Motor neuron (in vitro differentiated cells): ENCODE data around the gene PAX2. TPM values are rescaled to one million over a fixed set of nuclear protein-coding genes. Genes with fewer than 3 reads are reported as not detected.

Source experiments
- ATAC-seq, 8 experiments: fragments of 200-7000 bp; cut with Tn5 transposase; replicated peaks in 6 of 8; 2 replicates each; pipeline ENCODE4 v1.8.0; 2021; ENCODE audit warnings: mild to moderate bottlenecking in 8 of 8, moderate library complexity in 8 of 8
- H3K27ac ChIP-seq, 2 donors: fragments of 250-450 bp; sonication (Bioruptor Pico); 2 replicates each; pipeline ENCODE4 v1.9.0; 2021; ENCODE audit warnings: antibody characterized with exemption in 2 of 2, mild to moderate bottlenecking in 2 of 2, moderate library complexity in 1 of 2
- H3K4me1 ChIP-seq, 2 donors: fragments of 250-450 bp; sonication (Bioruptor Pico); replicated peaks in 1 of 2; 2 replicates each; pipeline ENCODE4 v1.6.1; 2021; ENCODE audit warnings: antibody characterized with exemption in 2 of 2, mild to moderate bottlenecking in 2 of 2, moderate library complexity in 1 of 2
- H3K4me3 ChIP-seq, 5 donors: fragments of 250-450 bp; sonication (Bioruptor Pico); 2 replicates each; pipeline ENCODE4 v1.9.0; 2021; ENCODE audit warnings: antibody characterized with exemption in 5 of 5, mild to moderate bottlenecking in 5 of 5, moderate library complexity in 4 of 5
- WGBS, 10 experiments: fragments of 450-650 bp; shearing (Covaris generic); methylation state at CpG; one replicate each; pipeline ENCODE4 v1.0.0; 2022; 5-methylcytosine and 5-hydroxymethylcytosine counted together
- in situ Hi-C, 9 experiments: fragments of 400-800 bp; cut with MboI; loops; one replicate each; pipeline ENCODE4 v1.15.0; 2021; ENCODE audit warnings: low sequenced_read_pairs in 9 of 9, low pct_unique_long_range_greater_than_20kb in 2 of 9; ENCODE audit not compliant: unreplicated experiment in 9 of 9
- total RNA-seq, 8 experiments: library from RNA; unstranded; fragments of 300-600 nt; gene quantifications; 2 replicates each; pipeline versions ENCODE4 v1.2.3 to v1.2.4, GENCODE V29; 2022

The PAX2 gene
- total RNA-seq, 8 experiments from 2014 or later = 0.13 to 2.2 (median 0.77) TPM; not detected in 1

DNA sequence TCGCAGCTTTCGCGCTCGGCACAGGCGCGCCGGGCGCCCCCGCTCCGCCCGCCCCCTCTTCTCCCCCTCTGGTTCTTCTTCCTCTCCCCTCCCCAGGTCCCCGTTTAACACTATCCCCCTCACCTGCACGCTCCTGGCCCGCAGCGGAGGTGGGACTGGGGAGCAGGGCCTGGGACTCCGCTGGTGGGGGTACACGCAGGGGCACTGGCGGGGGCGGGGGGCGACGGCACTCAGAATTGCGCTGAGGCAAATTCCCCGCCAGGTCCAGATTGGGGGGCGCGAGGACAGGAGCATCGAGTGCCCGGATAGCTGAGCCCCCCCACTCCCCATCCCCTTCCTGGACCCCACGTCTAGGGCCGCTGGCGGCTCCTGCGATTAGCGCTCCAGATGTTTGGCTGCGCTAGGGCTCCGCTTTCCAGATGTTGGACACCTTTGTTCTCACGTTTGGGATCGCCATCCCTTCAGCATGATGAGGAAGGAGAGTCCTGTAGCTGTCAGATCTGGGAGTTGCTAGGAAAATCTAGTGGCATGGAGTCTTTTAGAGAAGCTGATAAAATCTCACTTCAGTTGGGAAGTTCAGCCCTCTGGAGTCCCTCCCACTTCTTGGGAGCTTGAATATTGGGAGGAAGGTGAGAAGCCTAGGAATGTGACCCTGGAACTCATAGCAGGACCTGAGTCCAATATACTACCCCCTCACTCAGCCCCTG is 31.4 kb upstream of the PAX2 start:
- WGBS, 10 experiments = 16% methylated on average over 7 of the region's 36 CpGs; no CpG with 5 or more reads in 9 of the 10 experiments
- in situ Hi-C loops = no loop called here
- Histone ChIP-seq H3K4me1 (peaks cover 37 to 39% of the 10 kb centered on the region in 2 donors), H3K27ac (no peak overlapping the region), H3K4me3 (peak overlapping the region in 3 of 5 donors; percentile 12 to 20 (median 18))
- ATAC-seq = no peak

DNA sequence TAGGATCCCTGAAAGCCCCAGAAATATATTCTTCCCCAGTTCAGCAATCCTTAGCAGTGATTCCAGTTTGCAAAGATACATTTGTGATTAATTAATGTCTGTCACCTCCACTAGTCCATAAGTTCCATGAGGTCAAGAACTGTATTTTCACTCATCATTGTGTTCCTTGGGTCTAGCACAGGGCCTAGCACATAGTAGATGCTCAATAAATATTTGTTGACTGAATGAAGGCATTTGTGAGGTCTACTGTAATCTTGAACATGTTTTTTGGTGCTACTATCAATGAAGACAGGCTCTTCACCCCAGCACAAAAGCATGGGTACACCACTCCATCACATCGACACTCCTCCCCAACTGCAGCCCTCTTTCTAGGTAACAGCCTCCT is 30.8 kb upstream of the PAX2 start:
- no peak for ATAC-seq
- Histone ChIP-seq H3K27ac (no peak overlapping the region), H3K4me1 (peaks cover 32 to 33% of the 10 kb centered on the region in 2 donors), H3K4me3 (no peak overlapping the region)
- 67 to 100% methylated on average over 1 of the region's 1 CpG; no CpG with 5 or more reads in 8 of the 10 experiments for WGBS, 10 experiments
- in situ Hi-C loops = no loop called here

GRCh38 chr10:100715101-100715444 is 30.3 kb upstream of the PAX2 start:
- H3K4me1 ChIP-seq = peaks cover 27 to 28% of the 10 kb centered on the region in 2 donors
- 57 to 100% (median 85%) methylated on average over 1 to 4 of the region's 4 CpGs; no CpG with 5 or more reads in 5 of the 10 experiments for WGBS, 10 experiments
- no peak overlapping the region for H3K4me3 ChIP-seq
- ATAC-seq = no peak
- H3K27ac ChIP-seq = no peak overlapping the region
- in situ Hi-C loops = no loop called here

DNA sequence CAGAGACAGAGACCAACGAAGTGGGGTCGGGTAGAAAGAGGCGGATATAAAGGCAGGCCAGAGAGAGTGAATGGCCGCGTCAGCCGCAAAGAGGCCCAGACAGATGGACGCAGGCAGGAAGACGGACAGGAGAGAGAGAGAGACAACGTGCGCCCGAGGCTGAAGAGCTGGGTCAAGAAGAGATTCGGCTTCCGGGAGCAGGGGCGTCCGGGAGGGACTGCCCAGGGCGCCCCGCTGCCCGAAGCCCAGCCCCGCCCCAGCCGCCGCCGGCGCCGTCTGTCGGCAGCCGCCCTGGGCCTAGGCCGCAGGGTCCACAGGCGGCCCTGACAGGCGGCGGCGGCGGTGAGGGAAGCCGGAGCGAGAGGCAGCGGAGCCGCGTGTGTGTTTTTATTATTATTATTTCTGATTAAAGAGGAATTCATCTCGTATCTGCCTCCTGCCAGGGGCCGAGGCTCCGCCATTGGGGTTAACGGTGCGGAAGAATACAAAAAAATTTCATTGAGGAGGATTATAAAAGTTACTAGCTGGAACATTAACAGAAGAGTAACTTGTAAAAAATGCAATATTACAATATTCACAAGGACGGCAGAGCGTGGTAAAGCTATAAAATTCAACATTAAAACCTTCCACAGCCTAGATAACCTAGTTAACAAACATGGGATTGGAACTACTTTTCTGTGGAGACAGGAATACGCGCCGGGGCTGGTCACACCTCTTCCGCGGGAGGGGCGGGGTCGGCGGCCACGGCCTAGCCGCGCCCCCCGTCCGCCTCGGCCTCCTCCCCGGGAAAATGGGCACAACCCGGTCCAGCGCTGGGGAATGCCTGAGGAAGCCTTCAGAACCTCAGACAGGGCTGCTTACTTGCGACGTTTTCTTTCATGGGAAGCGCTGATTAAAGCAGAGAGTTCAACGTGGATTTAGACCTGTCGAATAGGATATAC is 29.7 kb upstream of the PAX2 start:
- Histone ChIP-seq H3K27ac (no peak overlapping the region), H3K4me3 (peak overlapping the region in 1 of 5 donors; percentile 11), H3K4me1 (peaks cover 21 to 22% of the 10 kb centered on the region in 2 donors)
- 13 to 60% (median 28%) methylated on average over 3 to 32 of the region's 66 CpGs; no CpG with 5 or more reads in 2 of the 10 experiments for WGBS, 10 experiments
- ATAC-seq = peak in 2 of 8 experiments; percentile 33 to 34
- in situ Hi-C loops = no loop called here

DNA sequence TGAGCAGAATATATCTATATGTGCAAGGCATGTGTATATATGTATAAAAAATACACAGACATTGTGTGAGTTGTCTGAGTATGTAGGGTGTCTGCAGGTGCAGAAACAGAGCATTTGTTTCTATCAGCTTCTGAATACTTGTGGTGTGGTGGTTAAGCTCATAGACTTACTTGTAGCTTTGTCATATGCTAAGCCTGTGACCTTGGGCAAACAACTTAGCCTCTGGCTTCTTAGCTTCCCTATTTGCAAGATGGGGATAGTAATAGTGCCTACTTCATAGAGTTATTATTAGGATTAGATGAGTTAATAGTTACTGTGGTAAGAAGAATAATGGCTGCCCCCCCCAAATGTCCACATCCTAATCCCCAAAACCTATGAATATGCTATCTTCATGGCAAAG is 28.2 kb upstream of the PAX2 start:
- Histone ChIP-seq H3K27ac (no peak overlapping the region), H3K4me1 (peaks cover 12 to 14% of the 10 kb centered on the region in 2 donors), H3K4me3 (no peak overlapping the region)
- ATAC-seq = no peak
- in situ Hi-C loops = no loop called here

GRCh38 chr10:100718197-100718742 is 27.1 kb upstream of the PAX2 start:
- Histone ChIP-seq H3K4me1 (peaks cover 4 to 7% of the 10 kb centered on the region in 2 donors), H3K4me3 (no peak overlapping the region), H3K27ac (no peak overlapping the region)
- 29 to 86% (median 43%) methylated on average over 1 of the region's 1 CpG; no CpG with 5 or more reads in 5 of the 10 experiments for WGBS, 10 experiments
- in situ Hi-C loops = no loop called here
- no peak for ATAC-seq

DNA sequence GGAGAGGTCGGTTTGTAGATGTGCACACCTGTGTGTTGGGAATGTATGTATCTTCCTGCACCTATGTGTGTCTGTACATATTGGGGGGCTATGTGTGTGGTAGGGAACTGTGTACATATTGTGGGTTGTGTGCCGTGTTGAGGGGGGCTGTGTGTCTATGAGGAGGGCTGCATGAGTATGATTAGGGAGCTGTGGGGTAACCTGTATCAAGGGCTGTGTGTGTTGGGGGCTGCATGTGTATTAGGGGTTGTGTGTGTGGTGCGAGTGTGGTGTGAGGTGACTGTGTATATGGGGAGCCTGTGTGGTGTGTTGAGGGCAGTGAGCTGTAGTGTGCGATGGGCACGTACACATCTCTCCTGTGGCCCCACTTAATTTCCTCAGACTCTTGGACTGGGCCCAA is 22.2 kb upstream of the PAX2 start:
- Histone ChIP-seq H3K27ac (no peak overlapping the region), H3K4me1 (peaks cover 3 to 13% of the 10 kb centered on the region in 2 donors), H3K4me3 (no peak overlapping the region)
- ATAC-seq = peak in 2 of 8 experiments; percentile 2 to 8
- in situ Hi-C loops = no loop called here
- WGBS, 10 experiments = 0 to 90% (median 66%) methylated on average over 1 to 4 of the region's 5 CpGs; no CpG with 5 or more reads in 2 of the 10 experiments

DNA sequence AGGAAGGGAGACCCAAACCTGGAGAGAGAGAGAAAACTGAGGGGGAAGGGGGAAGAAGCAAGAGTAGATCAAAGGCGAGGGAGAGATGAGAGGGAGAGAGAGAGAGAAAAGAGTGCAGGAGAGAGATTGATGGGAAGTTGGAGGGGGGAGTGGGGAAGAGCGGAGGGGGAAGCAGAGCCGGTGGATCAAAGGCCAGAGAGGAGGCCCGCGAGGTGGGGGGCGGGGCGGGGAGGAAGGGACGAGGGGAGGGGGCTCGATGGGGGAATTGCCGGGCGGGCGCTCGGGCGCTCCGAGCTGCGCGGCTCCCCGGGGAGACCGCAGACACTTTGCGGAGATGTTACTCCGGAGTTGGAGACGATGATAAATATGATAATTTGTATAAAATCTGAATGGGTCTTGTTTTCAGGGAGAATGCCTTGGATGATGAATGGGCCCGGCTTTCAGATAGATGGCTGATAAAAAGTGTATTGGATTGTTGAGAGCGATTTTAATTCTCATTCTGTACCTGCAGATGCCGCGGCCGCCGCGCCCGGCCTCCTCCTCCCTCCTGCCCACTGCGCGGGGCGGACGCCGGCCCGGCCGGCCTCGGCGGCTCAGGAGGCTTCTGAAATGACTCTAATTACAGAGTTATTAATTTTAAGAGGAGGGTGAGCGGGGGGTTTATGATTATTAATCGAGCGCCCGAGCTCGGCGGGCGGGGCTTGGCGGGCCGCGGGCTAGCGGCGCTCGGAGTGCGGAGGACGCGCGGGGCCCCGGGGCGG is 21.4 kb upstream of the PAX2 start:
- in situ Hi-C loops = no loop called here
- H3K4me1 ChIP-seq = peaks cover 3 to 13% of the 10 kb centered on the region in 2 donors
- 0 to 8% (median 0%) methylated on average over 1 to 13 of the region's 58 CpGs; no CpG with 5 or more reads in 3 of the 10 experiments for WGBS, 10 experiments
- ATAC-seq = peak in 5 of 8 experiments; percentile 59 to 86 (median 82)
- no peak overlapping the region for H3K27ac ChIP-seq
- peak overlapping the region; percentile 9 to 22 (median 18) for H3K4me3 ChIP-seq

DNA sequence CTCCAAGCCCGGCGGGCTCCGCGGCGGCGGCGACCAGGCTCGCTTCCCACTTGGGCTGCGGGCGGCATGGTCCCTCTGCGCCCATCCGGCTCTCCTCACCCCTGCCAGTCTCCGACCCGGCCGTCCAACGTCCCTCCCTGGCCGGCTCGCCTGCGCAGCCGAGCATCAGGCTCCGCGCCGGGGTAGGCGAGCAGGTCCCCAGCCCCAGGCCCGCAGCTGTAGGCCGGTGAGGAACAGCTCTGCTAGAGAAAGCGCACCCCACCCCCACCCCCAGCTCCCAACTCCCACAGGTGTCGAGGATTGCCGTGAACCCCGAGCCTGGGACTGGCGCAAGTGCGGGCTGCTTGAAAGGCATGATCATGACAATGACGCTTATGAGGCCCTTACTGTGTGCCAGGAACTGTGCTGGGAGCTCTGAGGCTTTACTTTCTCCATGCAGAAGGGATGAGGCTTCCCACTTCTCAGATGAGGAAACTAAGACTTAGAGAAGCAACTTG is 20.8 kb upstream of the PAX2 start:
- Histone ChIP-seq H3K27ac (no peak overlapping the region), H3K4me3 (peak overlapping the region in 4 of 5 donors; percentile 10 to 22 (median 18)), H3K4me1 (peaks cover 3 to 14% of the 10 kb centered on the region in 2 donors)
- in situ Hi-C loops = loop anchor here in 2 of 9 experiments (25.0 kb wide), 1 partner anchor 162 kb away; no protein-coding TSS in a partner anchor
- peak in 1 of 8 experiments; percentile 10 for ATAC-seq
- no CpG with 5 or more reads among the region's 33 CpGs for WGBS, 10 experiments

GRCh38 chr10:100725071-100725471 is 20.3 kb upstream of the PAX2 start:
- 40 to 100% (median 55%) methylated on average over 1 to 5 of the region's 5 CpGs; no CpG with 5 or more reads in 4 of the 10 experiments for WGBS, 10 experiments
- H3K4me3 ChIP-seq = no peak overlapping the region
- in situ Hi-C loops = loop anchor here in 2 of 9 experiments (25.0 kb wide), 1 partner anchor 163 kb away; no protein-coding TSS in a partner anchor
- ATAC-seq = no peak
- H3K4me1 ChIP-seq = peaks cover 3 to 19% of the 10 kb centered on the region in 2 donors
- H3K27ac ChIP-seq = no peak overlapping the region

DNA sequence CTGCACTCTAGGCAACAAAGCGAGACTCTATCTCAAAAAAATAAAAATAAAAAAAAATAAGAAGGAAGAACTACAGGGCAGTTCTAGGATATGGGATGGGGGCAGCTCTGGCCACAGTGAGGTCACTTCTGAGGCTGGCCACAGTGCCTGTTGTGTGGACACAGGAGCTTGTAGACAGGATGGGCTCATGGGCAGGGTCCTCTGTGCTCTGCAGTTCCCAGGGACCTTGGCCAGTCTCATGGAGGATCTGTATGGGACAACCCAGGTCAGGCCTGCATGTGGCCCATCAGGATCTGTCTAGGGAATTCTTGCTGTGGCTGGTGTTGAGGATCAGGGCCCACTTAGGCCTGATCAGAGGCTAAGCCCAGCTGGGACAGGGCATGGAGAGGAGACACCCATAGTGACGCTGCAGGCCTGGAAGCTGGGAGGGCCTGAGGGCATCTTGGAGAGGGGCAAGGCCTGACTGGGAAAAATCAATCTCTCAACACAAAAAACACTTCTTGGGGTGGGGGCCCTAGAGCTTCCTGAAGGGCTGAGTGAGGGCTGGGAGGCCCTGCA is 19.4 kb upstream of the PAX2 start:
- WGBS, 10 experiments = 75 to 100% (median 88%) methylated on average over 1 to 2 of the region's 2 CpGs; no CpG with 5 or more reads in 4 of the 10 experiments
- in situ Hi-C loops = loop anchor here in 2 of 9 experiments (25.0 kb wide), 1 partner anchor 164 kb away; no protein-coding TSS in a partner anchor
- peaks cover 11 to 26% of the 10 kb centered on the region in 2 donors for H3K4me1 ChIP-seq
- no peak overlapping the region for H3K27ac ChIP-seq
- no peak for ATAC-seq
- H3K4me3 ChIP-seq = no peak overlapping the region

DNA sequence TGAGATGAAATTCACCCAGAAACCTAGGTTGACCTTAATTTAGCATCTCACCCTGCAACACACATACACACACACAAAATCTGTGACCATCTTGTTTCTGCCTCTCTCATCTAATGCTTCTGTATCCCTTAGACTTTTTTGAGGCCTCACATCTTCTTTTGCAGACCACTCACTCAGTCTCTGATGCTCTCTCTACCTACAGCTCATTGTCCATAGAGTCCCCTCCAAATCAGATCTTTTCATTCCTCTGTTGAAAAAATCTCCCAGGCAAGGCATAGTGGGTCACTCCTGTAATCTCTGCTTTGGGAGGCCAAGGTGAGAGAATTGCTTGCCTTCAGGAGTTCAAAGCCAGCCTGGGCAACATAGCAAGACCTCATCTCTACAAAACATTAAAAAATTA is 17.6 kb upstream of the PAX2 start:
- in situ Hi-C loops = loop anchor here in 2 of 9 experiments (25.0 kb wide), 1 partner anchor 166 kb away; no protein-coding TSS in a partner anchor
- peaks cover 11 to 29% of the 10 kb centered on the region in 2 donors for H3K4me1 ChIP-seq
- ATAC-seq = no peak

More for the DNA sequence above, 17.6 kb upstream of the PAX2 start:
- H3K4me3 ChIP-seq = no peak overlapping the region
- no peak overlapping the region for H3K27ac ChIP-seq
